SKM-1 (cell line): Measurements from ENCODE around the gene SCYGR5.
"Not testable (repeated sequence)": the region's sequence is repeated elsewhere in the genome, so short reads cannot be mapped to it uniquely, and the experiment has no call there.

Experiments used
- DNase-seq: peaks from one replicate; lab custom pipeline; 2025; ENCODE audit not compliant: unreplicated experiment; lab: John Stamatoyannopoulos, UW

Gene SCYGR5

GRCh38 chr2:227666631-227667170, at the start of gene SCYGR5:
Gene SCYGR5 (plus strand): TSS chr2:227666804. CDS start chr2:227666804, 0 bp downstream.
- not testable (repeated sequence) for DNase-seq

DNA sequence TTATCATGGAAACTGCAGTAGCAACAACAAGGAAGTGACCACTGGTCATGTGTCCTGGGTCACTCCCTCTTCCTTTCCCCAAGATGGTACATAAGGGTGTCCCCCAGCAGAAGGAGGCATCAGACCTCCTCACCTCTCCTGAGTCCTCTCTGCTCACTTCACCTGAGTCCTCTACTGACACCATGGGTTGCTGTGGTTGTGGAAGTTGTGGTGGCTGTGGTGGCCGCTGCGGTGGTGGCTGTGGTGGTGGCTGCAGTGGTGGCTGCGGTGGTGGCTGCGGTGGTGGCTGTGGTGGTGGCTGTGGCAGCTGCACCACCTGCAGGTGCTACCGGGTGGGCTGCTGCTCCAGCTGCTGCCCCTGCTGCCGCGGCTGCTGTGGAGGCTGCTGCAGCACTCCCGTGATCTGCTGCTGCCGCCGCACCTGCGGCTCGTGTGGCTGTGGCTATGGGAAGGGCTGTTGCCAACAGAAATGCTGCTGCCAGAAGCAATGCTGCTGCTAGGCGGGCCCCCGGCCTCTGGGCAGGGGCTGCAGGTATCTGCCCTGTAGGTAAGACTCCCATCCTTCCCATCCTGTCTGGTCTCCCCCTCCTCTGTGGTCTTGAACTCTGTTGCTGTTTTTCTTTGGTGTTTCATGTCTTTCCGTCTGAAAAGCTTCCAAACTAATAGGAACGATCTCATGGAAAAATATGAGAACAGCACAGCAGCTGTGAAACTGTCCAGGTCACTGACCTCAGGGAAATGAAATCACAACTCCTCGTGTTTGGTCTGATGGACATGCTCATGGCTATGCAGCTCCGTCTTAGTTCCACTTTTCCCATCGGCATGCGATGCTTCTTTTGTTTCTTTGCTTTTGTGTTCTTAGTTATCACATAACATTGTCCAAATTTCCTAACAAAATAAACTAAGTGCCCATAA, 49.0 kb upstream of the SCYGR5 start, which contains the start of gene SCYGR4:
SCYGR4 (plus strand) TSS at position 183 of the 915 bp plus-strand sequence; CDS start at position 183, 0 bp downstream.
- DNase-seq: no peak

DNA sequence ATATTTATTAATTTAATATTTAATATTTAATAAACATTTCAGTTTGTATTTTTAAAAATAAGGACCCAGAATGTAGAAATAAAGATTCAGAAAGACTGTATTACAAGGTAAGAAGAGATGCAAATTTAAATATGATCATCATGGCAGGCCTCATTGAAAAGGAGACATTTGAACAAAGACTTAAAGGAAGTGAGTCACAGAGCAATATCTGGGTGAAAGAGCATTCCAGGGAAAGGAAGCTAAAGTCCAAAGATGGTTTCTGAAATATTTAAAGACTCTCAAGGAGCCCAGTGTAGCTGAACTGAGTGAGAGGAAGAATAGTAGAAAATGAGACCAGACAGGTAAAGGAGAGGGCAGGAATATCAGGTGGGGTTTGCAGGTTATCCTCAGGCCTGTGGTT, 43.4 kb upstream of the SCYGR5 start:
- DNase-seq: no peak

GRCh38 chr2:227625420-227625819, 41.2 kb upstream of the SCYGR5 start:
- no peak for DNase-seq

GRCh38 chr2:227626580-227627151, 39.9 kb upstream of the SCYGR5 start:
- DNase-seq: no peak

- DNase-seq: no peak
Observed at GRCh38 chr2:227627769-227628168, 38.8 kb upstream of the SCYGR5 start.

- DNase-seq: no peak
Observed at GRCh38 chr2:227629435-227629834, 37.2 kb upstream of the SCYGR5 start.

DNA sequence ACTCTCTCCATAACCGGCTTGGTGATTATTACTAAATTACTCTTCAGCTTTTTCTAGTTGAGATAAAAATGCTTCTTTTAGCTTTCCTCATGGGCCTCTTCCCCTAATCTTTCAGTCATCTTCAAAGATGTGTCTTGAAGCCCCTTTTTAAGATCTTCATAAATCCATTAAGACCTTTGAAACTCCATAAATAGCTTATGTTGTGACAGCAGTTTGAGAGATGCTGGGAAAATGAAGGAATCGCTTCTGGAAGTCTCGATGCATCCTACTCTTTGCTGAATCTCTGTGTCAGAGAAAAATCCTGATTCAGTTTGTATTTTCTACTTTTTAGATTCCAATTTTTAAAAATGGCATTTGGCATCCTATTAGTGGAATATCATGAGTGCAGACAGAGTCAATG, 36.3 kb upstream of the SCYGR5 start:
- no peak for DNase-seq

GRCh38 chr2:227632827-227633226, 33.8 kb upstream of the SCYGR5 start:
- no peak for DNase-seq

GRCh38 chr2:227634201-227634600, 32.4 kb upstream of the SCYGR5 start:
- no peak for DNase-seq

DNA sequence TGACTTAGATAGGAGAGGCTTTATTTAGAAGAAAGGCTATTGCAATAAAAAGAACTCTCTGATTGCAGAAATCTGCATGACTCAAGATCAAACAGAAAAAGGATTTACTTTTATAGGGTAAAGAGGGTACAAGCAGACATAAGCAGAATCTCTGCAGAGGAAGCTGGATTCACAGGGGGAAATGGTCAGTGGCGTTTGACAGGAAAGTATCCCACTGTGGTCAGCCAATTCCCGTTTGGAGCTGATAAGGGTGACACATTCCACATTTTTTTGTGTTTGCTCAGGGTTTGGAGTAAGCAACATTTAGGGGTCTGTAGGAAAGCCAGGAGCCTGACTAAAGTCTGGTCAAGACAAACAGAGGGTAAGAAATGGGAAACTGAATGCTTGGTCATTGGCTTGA, 23.9 kb upstream of the SCYGR5 start:
- no peak for DNase-seq

DNA sequence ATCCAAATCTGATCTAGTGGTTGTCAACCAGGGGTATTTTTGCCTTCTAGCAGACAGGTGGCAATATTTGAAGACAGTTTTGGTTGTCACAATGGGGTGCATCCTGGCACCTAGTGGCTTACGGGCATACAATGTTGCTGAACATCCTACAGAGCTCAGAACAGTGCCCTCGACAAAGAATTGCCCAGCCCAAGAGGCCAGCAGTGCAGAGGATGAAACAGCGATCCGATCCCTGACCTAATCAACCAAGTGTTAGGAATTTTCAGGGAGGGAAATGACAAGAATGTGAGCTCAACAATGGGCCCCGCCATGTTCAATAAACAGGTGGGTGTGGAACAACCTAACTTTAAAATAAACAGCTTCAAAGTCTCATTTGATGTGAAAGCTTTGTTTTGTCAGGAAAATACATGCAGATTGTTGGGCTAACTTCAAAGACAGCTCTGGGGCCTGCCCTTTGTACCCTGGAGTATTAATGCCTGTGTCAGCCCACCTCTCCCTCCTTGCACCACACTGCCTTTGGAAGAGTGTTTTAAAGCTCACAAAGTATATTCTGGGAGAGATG, 22.5 kb upstream of the SCYGR5 start:
- no peak for DNase-seq

- no peak for DNase-seq
Observed at GRCh38 chr2:227653419-227653818, 13.2 kb upstream of the SCYGR5 start.

GRCh38 chr2:227654426-227654825, 12.2 kb upstream of the SCYGR5 start:
- DNase-seq: no peak

DNA sequence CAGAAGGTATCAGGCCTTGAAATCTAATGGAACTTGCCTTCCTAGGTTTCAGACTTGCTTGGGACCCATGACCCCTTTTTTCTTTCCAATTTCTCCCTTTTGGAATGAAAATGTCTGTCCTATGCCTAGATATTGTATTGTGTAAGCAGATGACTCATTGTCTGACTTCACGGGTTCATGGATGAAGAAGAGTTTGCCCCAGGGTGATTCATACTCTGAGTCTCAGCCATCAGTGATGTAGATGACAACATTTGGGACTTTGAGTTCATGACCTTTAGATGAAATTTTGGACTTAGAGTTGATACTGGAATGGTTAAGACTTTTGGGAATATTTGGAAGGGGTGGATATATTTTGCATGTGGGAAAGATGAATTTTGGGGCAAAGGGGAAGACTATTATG, 11.2 kb upstream of the SCYGR5 start:
- peak; percentile 52 for DNase-seq

- no peak for DNase-seq
Observed at GRCh38 chr2:227657199-227657845, 9.3 kb upstream of the SCYGR5 start.

- DNase-seq: no peak
Observed at GRCh38 chr2:227661025-227661649, 5.5 kb upstream of the SCYGR5 start.

DNA sequence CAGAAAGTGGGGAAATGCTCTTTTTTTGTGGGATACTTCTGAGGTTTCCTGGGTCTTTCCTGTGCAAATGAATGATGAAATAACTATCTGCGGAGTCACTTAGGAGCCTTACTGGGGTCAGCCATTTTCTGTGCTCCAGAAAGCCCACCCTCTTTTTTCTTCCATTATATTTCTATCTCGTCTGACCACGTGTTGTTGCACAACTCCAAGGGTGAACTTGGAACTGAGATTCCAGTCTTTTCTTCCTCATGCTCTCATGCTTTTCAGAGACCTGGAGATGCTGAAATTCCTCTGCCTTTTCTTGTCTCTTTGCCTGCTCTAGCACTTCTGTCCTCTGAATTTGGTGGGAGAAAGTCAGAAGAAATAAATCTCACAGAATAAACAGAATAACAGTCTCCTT, 4.8 kb upstream of the SCYGR5 start:
- DNase-seq: no peak

DNA sequence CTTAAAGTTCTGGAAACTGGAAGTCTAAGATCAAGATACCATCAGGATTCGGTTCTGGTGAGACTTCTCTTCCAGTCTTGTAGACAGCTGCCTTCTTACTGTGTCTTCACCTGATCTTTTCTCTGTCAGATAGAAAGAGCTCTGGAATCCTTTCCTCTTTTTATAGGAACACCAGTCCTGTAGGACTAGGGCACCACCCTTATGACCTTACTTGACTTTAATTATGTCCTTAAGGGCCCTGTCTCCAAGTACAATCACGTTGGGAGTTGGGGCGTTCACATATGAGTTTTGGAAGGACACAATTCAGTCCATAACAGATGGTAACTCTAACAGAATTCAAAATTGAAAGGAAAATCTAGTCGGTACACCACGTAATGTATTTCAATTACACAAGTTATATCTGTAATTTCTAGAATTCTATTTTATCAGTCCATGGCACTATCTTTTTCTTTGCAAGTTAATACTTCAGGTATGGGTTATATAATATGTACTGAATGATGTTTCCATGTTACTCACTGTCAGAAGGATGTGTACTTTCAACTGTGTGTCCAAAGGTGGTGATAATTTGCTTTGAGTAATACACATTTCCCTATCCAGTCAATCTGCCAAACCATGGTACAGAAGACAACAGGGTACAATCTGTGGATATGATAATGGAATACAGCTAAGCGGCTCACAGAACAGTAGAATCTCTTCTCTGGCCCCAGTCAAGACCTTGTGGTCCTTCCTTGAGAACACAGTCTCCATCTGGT, 1.2 kb upstream of the SCYGR5 start:
- no peak for DNase-seq
